HG03066 (cell line): Measurements from ENCODE around the gene TMEM203.
"Not testable (repeated sequence)": the region's sequence is repeated elsewhere in the genome, so short reads cannot be mapped to it uniquely, and the experiment has no call there.

Experiments
- ATAC-seq: cut with Tn5 transposase; IDR thresholded peaks from one replicate; pipeline ENCODE4 v1.9.1; 2021; ENCODE audit warnings: low read depth; ENCODE audit not compliant: unreplicated experiment

The TMEM203 gene, protein sequence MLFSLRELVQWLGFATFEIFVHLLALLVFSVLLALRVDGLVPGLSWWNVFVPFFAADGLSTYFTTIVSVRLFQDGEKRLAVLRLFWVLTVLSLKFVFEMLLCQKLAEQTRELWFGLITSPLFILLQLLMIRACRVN

DNA sequence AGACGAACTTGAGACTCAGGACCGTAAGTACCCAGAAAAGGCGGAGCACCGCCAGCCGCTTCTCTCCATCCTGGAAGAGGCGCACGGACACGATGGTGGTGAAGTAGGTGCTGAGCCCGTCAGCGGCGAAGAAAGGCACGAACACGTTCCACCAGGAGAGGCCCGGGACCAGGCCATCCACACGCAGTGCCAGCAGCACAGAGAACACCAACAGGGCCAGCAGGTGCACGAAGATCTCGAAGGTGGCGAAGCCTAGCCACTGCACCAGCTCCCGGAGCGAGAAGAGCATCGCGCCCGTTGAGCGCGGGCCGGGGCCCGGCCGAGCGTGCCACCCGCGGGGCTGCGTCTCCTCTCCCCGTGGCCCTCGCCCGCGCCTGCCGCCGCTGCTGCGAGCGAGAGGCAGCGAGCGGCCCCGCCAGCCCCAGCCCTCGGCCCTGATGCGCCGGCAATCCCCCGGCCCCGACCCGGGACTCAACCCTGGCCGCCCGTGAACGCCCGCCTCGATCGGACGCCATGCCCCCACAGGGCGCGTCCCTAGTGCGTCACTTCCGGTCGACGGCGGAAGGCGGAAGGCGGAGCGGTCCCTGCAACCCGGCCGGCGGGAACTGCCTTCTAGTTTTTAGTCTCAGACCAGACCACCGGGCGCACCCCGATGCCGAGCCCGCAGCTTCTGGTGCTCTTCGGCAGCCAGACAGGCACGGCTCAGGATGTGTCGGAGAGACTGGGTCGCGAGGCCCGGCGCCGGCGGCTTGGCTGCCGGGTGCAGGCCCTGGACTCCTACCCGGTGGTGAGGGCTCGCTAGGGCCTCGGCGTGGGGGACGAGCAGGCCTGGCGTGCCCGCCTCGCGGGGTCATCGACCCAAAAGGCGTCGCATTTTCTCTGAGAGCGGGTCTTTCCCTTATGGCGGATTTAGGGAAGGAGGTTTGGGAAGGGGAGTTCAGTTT is at the start of gene TMEM203, which contains the start of gene NDOR1:
Gene TMEM203, minus strand, starts transcription at position 523 of the 944 bp plus-strand sequence. Its CDS starts 234 bp downstream, at position 289.
Gene NDOR1, plus strand, starts transcription at position 575 of the 944 bp plus-strand sequence. Its CDS starts 78 bp downstream, at position 653.
- ATAC-seq: no peak

DNA sequence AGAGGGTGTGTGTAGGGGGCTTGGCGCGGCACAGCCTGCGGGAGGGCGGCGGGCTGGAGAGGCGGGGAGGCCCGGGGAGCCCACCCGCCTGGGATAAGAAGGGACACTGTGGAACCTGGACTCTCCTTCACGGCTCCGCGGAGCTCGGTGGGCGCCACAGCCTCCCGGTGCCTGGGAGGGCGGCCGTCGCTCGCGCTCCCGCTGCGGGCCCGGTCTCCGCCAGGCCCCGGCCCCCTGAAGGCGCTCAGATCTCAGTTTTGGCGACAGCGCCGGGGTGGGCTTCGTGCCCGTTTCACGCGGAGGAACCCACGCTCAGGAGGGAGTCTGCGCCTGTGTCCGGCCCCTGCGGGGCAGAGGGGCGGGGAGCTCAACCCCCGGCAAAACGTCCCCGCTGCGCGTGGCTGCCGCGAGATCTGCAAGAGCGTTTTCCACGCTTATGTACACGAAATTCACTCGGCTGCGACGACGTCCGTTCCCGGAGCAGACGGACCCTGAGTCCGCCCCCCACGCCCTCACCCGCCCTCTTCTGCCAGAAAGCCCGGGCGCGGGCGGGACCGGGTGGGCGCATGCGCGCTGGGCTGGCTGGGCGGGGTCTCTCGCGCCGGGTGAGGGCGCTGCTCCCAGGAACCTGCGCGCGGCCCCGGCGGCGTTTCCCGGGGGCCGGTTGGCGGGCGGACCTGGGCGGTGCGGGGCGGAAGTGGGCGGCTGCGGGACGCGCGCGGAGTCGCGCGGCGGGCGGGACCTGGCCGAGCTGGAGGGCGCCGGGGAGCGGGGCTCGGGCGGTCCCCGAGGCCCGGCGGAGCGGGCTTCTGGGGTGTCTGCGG is 49.4 kb upstream of the TMEM203 start, which contains the start of gene NELFB:
Gene NELFB, plus strand, starts transcription at position 704 of the 824 bp plus-strand sequence.
- ATAC-seq: peak; percentile 70

DNA sequence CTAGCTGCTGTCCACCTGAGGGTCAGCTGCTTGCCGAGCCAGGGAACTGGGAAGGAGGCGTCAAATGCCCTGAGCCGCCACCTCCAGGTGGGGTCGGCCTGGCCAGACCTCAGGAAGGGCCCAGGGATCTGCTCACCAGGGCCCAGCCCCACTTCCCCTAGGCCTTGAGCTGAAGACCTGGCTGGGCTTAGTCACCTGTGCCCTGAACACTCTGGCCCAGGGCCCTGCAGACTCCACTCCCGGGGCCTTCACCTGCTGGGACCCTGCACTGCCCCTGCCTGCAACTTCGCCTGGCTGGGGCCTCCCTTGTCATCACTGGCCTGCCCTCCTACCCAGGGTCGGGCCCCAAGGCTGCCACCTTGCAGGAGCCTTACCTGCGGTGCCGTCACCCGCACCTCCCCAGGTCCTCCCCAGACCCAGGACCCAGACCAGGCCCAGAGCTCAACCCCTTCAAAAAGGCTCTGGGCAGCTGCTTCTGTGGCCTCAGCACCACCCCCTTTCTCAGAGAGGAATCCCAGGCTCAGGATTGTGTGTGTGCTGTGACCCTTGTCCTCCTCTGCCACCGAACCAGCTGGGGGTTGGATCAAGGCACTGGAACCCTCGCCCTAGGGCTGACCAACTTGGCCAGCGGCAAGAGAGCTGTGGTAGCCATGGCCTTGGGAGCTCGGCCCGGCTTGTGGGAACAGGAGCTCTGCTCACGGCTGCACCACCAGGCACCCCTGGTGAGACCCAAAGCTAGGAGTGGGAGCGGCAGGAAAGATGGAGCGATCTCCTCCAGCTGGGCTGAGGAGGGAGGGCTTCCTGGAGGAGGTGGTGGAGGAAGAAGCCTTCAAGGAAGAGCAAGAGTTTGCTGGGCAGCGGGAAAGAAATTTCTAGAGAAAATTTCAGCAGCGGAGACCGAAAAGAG is 48.5 kb upstream of the TMEM203 start:
- no peak for ATAC-seq

- ATAC-seq: no peak
These were observed 47.4 kb upstream of the TMEM203 start for GRCh38 chr9:137252555-137253506.

DNA sequence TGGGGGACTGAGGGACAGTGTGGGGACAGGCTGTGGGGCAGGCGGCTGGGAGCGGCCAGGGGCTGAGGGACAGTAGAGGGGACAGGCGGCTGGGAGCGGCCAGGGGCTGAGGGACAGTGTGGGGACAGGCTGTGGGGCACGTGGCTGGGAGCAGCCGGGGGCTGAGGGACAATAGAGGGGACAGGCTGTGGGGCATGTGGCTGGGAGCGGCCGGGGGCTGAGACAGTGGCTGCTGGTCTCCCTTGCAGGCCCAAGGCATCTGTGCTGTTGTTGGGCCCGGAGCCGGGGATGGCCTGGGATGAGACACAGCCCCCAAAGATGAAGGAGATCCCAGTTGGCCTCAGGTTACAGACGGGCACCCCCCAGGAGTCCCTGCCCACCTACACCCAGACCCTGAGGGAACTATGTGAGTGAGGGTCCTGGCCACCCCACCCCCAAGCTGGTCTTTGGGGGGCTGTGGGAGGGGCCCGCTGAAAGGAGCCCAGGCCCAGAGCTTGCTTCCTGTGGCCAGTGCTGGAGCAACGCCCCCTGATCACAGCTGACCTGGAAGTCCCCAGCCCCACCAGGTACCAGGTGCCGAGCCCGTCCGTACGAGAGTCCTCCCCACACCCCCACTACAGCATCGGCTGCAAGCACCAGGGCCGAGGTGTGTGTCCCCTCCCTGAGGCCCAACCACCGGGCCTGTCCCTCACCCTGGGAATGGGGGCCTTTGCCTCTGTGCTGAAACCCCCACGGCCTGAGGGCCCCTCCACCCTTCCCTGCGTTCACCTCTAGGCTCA is 46.2 kb upstream of the TMEM203 start:
- ATAC-seq: no peak

GRCh38 chr9:137251194-137251461 is 45.7 kb upstream of the TMEM203 start, which contains the start of gene STPG3:
TSS of gene STPG3 (plus strand) at chr9:137251286. CDS start at chr9:137251287, 1 bp downstream.
- no peak for ATAC-seq

- no peak for ATAC-seq
These were observed 45.1 kb upstream of the TMEM203 start for GRCh38 chr9:137250329-137251193.

- no peak for ATAC-seq
These were observed 42.4 kb upstream of the TMEM203 start for GRCh38 chr9:137247916-137248175.

DNA sequence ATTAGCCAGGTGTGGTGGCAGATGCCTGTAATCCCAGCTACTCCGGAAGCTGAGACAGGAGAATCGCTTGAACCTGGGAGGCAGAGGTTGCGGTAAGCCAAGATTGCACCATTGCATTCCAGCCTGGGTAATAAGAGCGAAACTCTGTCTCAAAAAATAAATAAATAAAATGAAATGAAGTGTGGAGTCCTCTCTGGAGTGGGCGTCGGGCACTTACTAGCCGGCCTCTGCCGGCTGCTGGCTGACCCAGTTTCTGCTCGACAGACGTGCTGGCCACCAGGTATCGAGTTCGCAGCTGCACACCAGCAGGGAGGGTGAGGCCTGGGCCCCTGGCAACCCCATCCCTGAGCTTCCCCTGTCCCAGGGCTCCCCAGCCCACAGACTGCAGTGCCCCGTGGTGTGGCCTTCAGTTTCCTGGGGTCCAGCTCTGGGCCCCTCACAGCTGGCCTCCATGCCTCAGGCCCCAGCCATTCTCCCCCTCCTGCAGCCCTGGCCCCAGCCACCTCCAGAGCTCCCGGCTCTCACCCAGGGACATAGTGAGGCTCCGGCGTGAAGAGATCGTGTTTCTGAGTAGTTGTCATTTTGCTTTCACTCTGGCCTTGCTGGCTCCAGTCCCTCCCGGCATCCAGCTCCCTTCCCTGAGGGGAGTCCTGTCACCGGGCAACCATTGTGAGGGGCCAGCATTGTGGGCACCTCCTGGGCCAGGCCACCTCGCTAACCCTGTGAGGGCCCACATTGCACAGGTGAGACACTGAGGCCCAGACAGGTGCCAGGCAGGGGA is 41.9 kb upstream of the TMEM203 start:
- ATAC-seq: no peak

GRCh38 chr9:137245450-137246421 is 40.3 kb upstream of the TMEM203 start:
- no peak for ATAC-seq

DNA sequence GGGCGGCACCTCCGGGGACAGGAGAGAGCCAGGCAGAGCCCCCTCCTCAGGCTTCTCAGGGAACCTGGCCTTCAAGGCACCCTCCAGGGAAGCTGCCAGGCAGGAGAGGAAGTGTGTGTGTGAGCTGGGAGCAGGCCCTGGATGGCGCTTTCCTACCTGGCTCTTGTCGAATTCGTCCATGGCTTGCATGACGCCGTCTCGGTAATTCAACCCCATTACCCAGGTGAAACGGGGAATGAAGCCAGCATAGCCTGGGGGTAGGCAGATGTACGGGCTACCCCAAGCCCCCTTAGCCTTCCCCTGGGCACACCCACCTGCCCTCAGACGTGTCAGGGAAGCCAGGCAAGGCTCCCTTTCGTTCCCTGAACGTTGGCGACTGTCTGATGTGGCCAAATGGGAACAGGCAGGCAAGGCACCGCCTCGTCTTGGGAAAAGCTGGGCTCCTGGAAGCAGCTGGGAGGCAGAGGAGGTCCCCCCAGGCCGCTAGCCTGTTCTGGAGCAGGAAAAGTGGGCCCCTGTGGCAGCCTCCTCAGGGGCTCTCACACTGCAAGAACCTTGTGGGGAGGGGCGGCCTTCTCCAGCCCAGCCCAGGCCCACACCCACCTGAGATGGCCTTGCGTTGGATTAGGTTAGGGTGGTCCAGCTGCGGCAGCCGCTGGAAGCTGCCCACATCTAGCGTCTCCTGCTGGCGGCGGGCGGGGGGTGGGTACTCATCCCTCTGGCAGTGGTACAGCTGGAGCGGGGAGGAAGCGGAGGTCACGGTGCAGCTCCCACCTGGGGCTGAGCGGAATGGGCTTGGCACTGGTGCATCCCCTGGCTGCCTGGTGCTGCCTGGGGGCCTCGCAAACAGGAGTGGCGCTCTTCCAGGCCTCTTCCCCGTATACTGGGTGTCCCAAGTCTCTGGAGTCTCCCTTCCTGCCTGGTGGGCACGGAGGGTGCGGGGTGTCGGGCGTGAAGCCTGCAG is 39.3 kb upstream of the TMEM203 start:
- ATAC-seq: no peak

- ATAC-seq: no peak
These were observed 38.4 kb upstream of the TMEM203 start for GRCh38 chr9:137243626-137244485.

GRCh38 chr9:137243266-137243625 is 37.8 kb upstream of the TMEM203 start:
- ATAC-seq: not testable (repeated sequence)
